Measurements from ENCODE around the gene SPAG16.

DNA sequence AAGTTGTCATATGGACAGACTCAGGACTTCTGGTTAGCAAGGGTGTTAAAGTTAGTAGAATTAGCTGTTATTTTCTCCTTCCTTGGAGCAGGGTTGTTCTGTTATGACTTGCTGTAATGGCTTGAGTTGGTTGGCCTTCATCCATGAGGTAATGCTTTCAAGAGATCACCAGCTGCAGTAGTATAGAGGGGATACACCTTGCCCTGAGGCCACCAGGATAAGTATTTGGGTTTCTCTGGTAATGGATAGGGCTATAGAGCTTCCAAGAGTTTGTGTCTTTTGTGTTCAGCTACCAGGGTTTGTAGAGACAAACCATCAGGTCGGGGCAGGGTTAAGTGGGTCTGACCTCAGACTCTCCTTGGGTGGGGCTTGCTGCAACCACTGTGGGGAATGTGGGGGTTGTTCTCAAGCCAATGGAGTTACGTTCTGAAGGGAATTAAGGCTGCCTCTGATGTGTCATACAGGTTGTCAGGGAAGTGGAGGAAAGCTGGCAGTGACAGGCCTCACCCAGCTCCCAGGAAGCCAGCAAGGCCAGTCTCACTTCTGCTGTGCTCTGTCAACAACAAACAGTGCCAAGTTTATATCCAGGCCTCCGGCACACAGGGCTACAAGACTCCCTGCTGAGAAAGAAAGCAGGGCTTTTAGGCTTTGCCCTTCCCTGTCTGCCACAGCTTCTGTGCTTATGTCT, 356.6 kb downstream of the SPAG16 start:
- TF ChIP-seq, protein P1, sequence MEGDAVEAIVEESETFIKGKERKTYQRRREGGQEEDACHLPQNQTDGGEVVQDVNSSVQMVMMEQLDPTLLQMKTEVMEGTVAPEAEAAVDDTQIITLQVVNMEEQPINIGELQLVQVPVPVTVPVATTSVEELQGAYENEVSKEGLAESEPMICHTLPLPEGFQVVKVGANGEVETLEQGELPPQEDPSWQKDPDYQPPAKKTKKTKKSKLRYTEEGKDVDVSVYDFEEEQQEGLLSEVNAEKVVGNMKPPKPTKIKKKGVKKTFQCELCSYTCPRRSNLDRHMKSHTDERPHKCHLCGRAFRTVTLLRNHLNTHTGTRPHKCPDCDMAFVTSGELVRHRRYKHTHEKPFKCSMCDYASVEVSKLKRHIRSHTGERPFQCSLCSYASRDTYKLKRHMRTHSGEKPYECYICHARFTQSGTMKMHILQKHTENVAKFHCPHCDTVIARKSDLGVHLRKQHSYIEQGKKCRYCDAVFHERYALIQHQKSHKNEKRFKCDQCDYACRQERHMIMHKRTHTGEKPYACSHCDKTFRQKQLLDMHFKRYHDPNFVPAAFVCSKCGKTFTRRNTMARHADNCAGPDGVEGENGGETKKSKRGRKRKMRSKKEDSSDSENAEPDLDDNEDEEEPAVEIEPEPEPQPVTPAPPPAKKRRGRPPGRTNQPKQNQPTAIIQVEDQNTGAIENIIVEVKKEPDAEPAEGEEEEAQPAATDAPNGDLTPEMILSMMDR (IDR thresholded peaks at IDR 0.05), result no peak
- no peak for TF ChIP-seq POLR2A (IDR thresholded peaks at IDR 0.05)

All from prostate gland (tissue), 2 donors.